Liver (tissue), 9 donors: Measurements from ENCODE around the gene MCU. TPM values are rescaled to one million over a fixed set of nuclear protein-coding genes. Genes with fewer than 3 reads are reported as not detected.

Experiments used
- DNase-seq: peaks from one replicate; pipeline ENCODE4 v3.0.0-alpha.2; 2017; ENCODE audit warnings: low spot score
- H3K27ac ChIP-seq, 2 donors: one replicate each; pipeline ENCODE4 v1.7.0; 2013; ENCODE audit warnings: inconsistent platforms in 2 of 2, low read length in 2 of 2, control low read depth in 1 of 2, low read depth in 1 of 2, mild to moderate bottlenecking in 1 of 2
- H3K27me3 ChIP-seq, 4 donors: one replicate each; pipeline versions ENCODE4 v1.6.1 to v1.7.0; 2013; ENCODE audit warnings: low read length in 3 of 4, inconsistent platforms in 1 of 4, mild to moderate bottlenecking in 1 of 4, moderate library complexity in 1 of 4; ENCODE audit not compliant: control insufficient read depth in 4 of 4, insufficient read depth in 4 of 4
- H3K36me3 ChIP-seq, 4 donors: one replicate each; pipeline versions ENCODE4 v1.6.1 to v1.7.0; 2013; ENCODE audit warnings: low read length in 3 of 4, mild to moderate bottlenecking in 3 of 4, low read depth in 1 of 4, moderate library complexity in 1 of 4; ENCODE audit not compliant: control insufficient read depth in 4 of 4, insufficient read depth in 3 of 4
- H3K4me1 ChIP-seq, 4 donors: one replicate each; pipeline versions ENCODE4 v1.6.1 to v1.7.0; 2013; ENCODE audit warnings: low read length in 3 of 4, mild to moderate bottlenecking in 3 of 4, moderate library complexity in 1 of 4; ENCODE audit not compliant: control insufficient read depth in 4 of 4, insufficient read depth in 4 of 4
- H3K4me3 ChIP-seq, 3 donors: one replicate each; pipeline versions ENCODE4 v1.6.1 to v1.7.0; 2013; ENCODE audit warnings: low read length in 3 of 3, control low read depth in 1 of 3, low read depth in 1 of 3, mild to moderate bottlenecking in 1 of 3
- H3K9ac ChIP-seq, 2 donors: one replicate each; pipeline ENCODE4 v1.7.0; 2013; ENCODE audit warnings: low read length in 2 of 2, mild to moderate bottlenecking in 2 of 2, moderate library complexity in 2 of 2, control low read depth in 1 of 2, low read depth in 1 of 2
- H3K9me3 ChIP-seq, 4 donors: one replicate each; pipeline versions ENCODE4 v1.6.1 to v1.7.0; 2013; ENCODE audit warnings: low read length in 3 of 4; ENCODE audit not compliant: control insufficient read depth in 4 of 4
- ATF3 ChIP-seq: IDR thresholded peaks from 2 replicates; pipeline ENCODE4 v1.6.1; 2016; ENCODE audit warnings: antibody characterized with exemption
- CTCF ChIP-seq: fragments of 150-350 bp; IDR thresholded peaks from 2 replicates; pipeline ENCODE4 v1.5.1; 2017; ENCODE audit warnings: improper control_type of control experiment, low read depth, low read length; ENCODE audit not compliant: missing input control
- FOXA1 ChIP-seq: IDR thresholded peaks from 2 replicates; pipeline ENCODE4 v1.6.1; 2016; ENCODE audit warnings: antibody characterized with exemption
- FOXA2 ChIP-seq: IDR thresholded peaks from 2 replicates; pipeline ENCODE4 v1.6.1; 2016; ENCODE audit warnings: antibody characterized with exemption
- GABPA ChIP-seq, 2 donors: IDR thresholded peaks in 1 of 2; conservative IDR thresholded peaks in 1 of 2; 2 replicates each; pipeline ENCODE4 v1.6.1; 2016; ENCODE audit warnings: antibody characterized with exemption in 2 of 2, mild to moderate bottlenecking in 1 of 2, moderate library complexity in 1 of 2
- HNF4A ChIP-seq, 2 donors: conservative IDR thresholded peaks; 2 replicates each; pipeline ENCODE4 v1.6.1; 2016; ENCODE audit warnings: antibody characterized with exemption in 2 of 2, mild to moderate bottlenecking in 2 of 2
- JUND ChIP-seq, 2 donors: IDR thresholded peaks; 2 replicates each; pipeline ENCODE4 v1.6.1; 2016; ENCODE audit warnings: antibody characterized with exemption in 2 of 2
- MAX ChIP-seq: IDR thresholded peaks from 2 replicates; pipeline ENCODE4 v1.6.1; 2016; ENCODE audit warnings: antibody characterized with exemption
- NR2F2 ChIP-seq: IDR thresholded peaks from 2 replicates; pipeline ENCODE4 v1.6.1; 2016; ENCODE audit warnings: antibody characterized with exemption
- RAD21 ChIP-seq, 2 donors: IDR thresholded peaks; 2 replicates each; pipeline ENCODE4 v1.6.1; 2016; ENCODE audit warnings: antibody characterized with exemption in 2 of 2, mild to moderate bottlenecking in 2 of 2
- REST ChIP-seq: IDR thresholded peaks from 2 replicates; pipeline ENCODE4 v1.6.1; 2016; ENCODE audit warnings: antibody characterized with exemption, mild to moderate bottlenecking
- SP1 ChIP-seq: IDR thresholded peaks from 2 replicates; pipeline ENCODE4 v1.6.1; 2018; ENCODE audit warnings: antibody characterized with exemption, mild to moderate bottlenecking
- TAF1 ChIP-seq: conservative IDR thresholded peaks from 2 replicates; pipeline ENCODE4 v1.6.1; 2016; ENCODE audit warnings: antibody characterized with exemption, mild to moderate bottlenecking
- YY1 ChIP-seq: IDR thresholded peaks from 2 replicates; pipeline ENCODE4 v1.6.1; 2016; ENCODE audit warnings: antibody characterized with exemption, mild to moderate bottlenecking
- ZBTB33 ChIP-seq: IDR thresholded peaks from 2 replicates; pipeline ENCODE4 v1.6.1; 2016; ENCODE audit warnings: antibody characterized with exemption
- WGBS: extraction: QIAGEN DNeasy Blood & Tissue Kit; methylation state at CpG from one replicate; pipeline ENCODE4 v1.1.7; 2013; 5-methylcytosine and 5-hydroxymethylcytosine counted together
- polyA plus RNA-seq, 2 donors: library from polyadenylated mRNA; stranded (reverse) in 1 of 2; unstranded in 1 of 2; fragments of 200-250 nt in 1 of 2; fragments of >200 nt in 1 of 2; fragmentation: Nextera tagmentation in 1 of 2; extraction: Ambion mirVana in 1 of 2; gene quantifications; one replicate each; pipeline versions ENCODE4 v1.2.1 to v1.2.3, GENCODE V29; 2013 to 2015
- total RNA-seq, 2 donors: library from RNA; depleted of rRNA; stranded (reverse); fragments of >200 nt; gene quantifications; one replicate each; pipeline ENCODE4 v1.2.3, GENCODE V29; 2014
- donor health status: healthy.
- donor health status: healthy.
- donor health status: healthy.
- donor health status: healthy.
- donor health status: healthy.

Gene MCU
- total and polyA plus RNA-seq, 4 donors = 6.4 to 13.0 (median 8.8) TPM

- 98% methylated on average over 4 of the region's 4 CpGs for WGBS
- H3K9ac ChIP-seq = no peak overlapping the region
- no peaks in the 10 kb centered on the region for H3K4me1 ChIP-seq
- H3K4me3 ChIP-seq = no peak overlapping the region
- H3K27ac ChIP-seq = no peak overlapping the region
- DNase-seq = no peak
- H3K9me3 ChIP-seq = no peaks in the 10 kb centered on the region
- H3K27me3 ChIP-seq = no peaks in the 10 kb centered on the region
- H3K36me3 ChIP-seq = no peaks in the 10 kb centered on the region
- TF ChIP-seq FOXA1 = no peak
- TF ChIP-seq RAD21 (IDR thresholded peaks at IDR 0.05) = no peak
- TF ChIP-seq JUND (IDR thresholded peaks at IDR 0.05) = no peak
- TF ChIP-seq REST = no peak
- TF ChIP-seq NR2F2 = no peak
- no peak for TF ChIP-seq CTCF
- TF ChIP-seq YY1 = no peak
- TF ChIP-seq HNF4A (conservative IDR thresholded peaks at IDR 0.05) = no peak
- TF ChIP-seq FOXA2 = no peak
- TF ChIP-seq ZBTB33 = no peak
- no peak for TF ChIP-seq GABPA (IDR thresholded peaks at IDR 0.05 in 1 of 2, conservative IDR thresholded peaks at IDR 0.05 in 1 of 2)
- no peak for TF ChIP-seq MAX
- TF ChIP-seq ATF3 = no peak
- no peak for TF ChIP-seq SP1
These were observed 104.6 kb downstream of the MCU start for GRCh38 chr10:72796538-72796937.

GRCh38 chr10:72800000-72800740 lies 108.2 kb downstream of the MCU start:
- DNase-seq = no peak
- Histone ChIP-seq H3K9ac (no peak overlapping the region), H3K36me3 (no peaks in the 10 kb centered on the region), H3K4me1 (no peaks in the 10 kb centered on the region), H3K27me3 (no peaks in the 10 kb centered on the region), H3K27ac (no peak overlapping the region), H3K9me3 (no peaks in the 10 kb centered on the region), H3K4me3 (no peak overlapping the region)
- 78% methylated on average over 4 of the region's 4 CpGs for WGBS
- TF ChIP-seq FOXA1 = no peak
- TF ChIP-seq JUND (IDR thresholded peaks at IDR 0.05) = no peak
- no peak for TF ChIP-seq RAD21 (IDR thresholded peaks at IDR 0.05)
- no peak for TF ChIP-seq TAF1
